GM21423 (cell line): ENCODE measurements around the gene RTTN.
"Not testable (repeated sequence)": the region's sequence is repeated elsewhere in the genome, so short reads cannot be mapped to it uniquely, and the experiment has no call there.

Experiments used
- ATAC-seq: cut with Tn5 transposase; IDR thresholded peaks from one replicate; pipeline ENCODE4 v1.9.1; 2021; ENCODE audit warnings: mild to moderate bottlenecking, moderate library complexity; ENCODE audit not compliant: unreplicated experiment

The RTTN gene

GRCh38 chr18:70205421-70206397 lies at the start of gene RTTN:
Gene RTTN (minus strand): TSS chr18:70205687. CDS start chr18:70205658, 29 bp downstream.
- ATAC-seq, result peak; percentile 98

- no peak for ATAC-seq
These were observed 45.3 kb upstream of the RTTN start for GRCh38 chr18:70250781-70251180.

GRCh38 chr18:70249861-70250260 lies 44.4 kb upstream of the RTTN start:
- not testable (repeated sequence) for ATAC-seq

GRCh38 chr18:70249118-70249517 lies 43.6 kb upstream of the RTTN start:
- ATAC-seq, result no peak

GRCh38 chr18:70246061-70246466 lies 40.6 kb upstream of the RTTN start:
- no peak for ATAC-seq

GRCh38 chr18:70243131-70243929 lies 37.8 kb upstream of the RTTN start:
- ATAC-seq, result no peak

- not testable (repeated sequence) for ATAC-seq
These were observed 31.4 kb upstream of the RTTN start for GRCh38 chr18:70236921-70237320.

GRCh38 chr18:70235478-70235877 lies 30.0 kb upstream of the RTTN start:
- no peak for ATAC-seq

GRCh38 chr18:70234667-70235459 lies 29.4 kb upstream of the RTTN start:
- ATAC-seq, result no peak

GRCh38 chr18:70233974-70234373 lies 28.5 kb upstream of the RTTN start:
- ATAC-seq, result no peak

- no peak for ATAC-seq
These were observed 26.8 kb upstream of the RTTN start for GRCh38 chr18:70232261-70232660.

GRCh38 chr18:70229639-70230038 lies 24.2 kb upstream of the RTTN start:
- ATAC-seq, result no peak

- ATAC-seq, result no peak
These were observed 23.0 kb upstream of the RTTN start for GRCh38 chr18:70228536-70228935.

- ATAC-seq, result no peak
These were observed 22.0 kb upstream of the RTTN start for GRCh38 chr18:70227438-70227837.

- no peak for ATAC-seq
These were observed 16.4 kb upstream of the RTTN start for GRCh38 chr18:70221915-70222278.

GRCh38 chr18:70221156-70221914 lies 15.8 kb upstream of the RTTN start:
- ATAC-seq, result no peak

GRCh38 chr18:70220628-70221027 lies 15.1 kb upstream of the RTTN start:
- no peak for ATAC-seq

GRCh38 chr18:70219688-70220087 lies 14.2 kb upstream of the RTTN start:
- ATAC-seq, result no peak

- no peak for ATAC-seq
These were observed 11.3 kb upstream of the RTTN start for GRCh38 chr18:70216788-70217187.

GRCh38 chr18:70207181-70207580 lies 1.7 kb upstream of the RTTN start:
- ATAC-seq, result no peak
